HG02970 (cell line): ENCODE data around the gene ACOT12.
A peak's percentile ranks its signal among the peaks of the same experiment; 100 is the strongest.
"Not testable (repeated sequence)": the region's sequence is repeated elsewhere in the genome, so short reads cannot be mapped to it uniquely, and the experiment has no call there.

Experiments
- ATAC-seq: cut with Tn5 transposase; IDR thresholded peaks from one replicate; pipeline ENCODE4 v1.9.1; 2021; ENCODE audit warnings: mild to moderate bottlenecking, moderate library complexity, moderate number of reproducible peaks; ENCODE audit not compliant: unreplicated experiment, low FRiP score

ACOT12 gene

DNA sequence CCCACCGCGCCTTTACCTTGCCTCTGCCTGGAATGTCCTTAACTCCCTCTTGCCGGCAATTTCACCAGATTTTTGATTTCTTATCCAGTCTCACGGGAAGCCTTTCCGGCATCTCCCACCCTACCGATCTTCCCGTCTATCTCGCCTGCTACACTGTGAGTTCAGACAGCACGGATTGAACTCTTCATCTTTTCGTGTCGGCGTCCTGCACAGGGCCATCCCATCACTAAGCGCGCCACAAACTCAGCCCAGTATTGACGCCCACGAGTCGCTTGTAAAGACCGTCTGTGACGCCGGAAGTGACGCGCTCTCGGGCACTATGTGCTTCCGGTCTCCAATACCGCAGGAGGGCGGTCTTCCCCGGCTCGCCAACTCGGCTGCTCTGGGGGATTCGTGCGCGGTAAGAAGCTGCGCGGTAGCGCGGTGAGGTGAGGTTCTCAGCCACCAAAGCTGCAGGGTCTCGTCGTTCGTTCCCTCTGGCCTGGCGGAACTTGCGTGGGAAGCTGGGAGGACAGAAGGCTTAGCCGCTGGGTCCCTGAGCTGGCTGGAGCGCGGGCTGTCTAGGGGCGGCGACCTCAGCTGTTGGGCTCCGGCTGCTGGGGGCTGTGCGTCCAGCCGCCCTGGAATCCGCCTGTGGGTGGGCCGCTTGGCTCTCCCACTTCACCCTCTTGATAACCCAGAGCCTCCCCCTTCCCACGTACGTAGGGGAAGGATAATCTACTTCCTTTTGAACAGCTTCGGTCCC is 92.5 kb downstream of the ACOT12 start, which contains the start of gene ZCCHC9:
TSS of gene ZCCHC9 (plus strand) at position 317 of the 745 bp plus-strand sequence. CDS start 3,171 bp downstream, outside the sequence.
- ATAC-seq, result peak; percentile 97

DNA sequence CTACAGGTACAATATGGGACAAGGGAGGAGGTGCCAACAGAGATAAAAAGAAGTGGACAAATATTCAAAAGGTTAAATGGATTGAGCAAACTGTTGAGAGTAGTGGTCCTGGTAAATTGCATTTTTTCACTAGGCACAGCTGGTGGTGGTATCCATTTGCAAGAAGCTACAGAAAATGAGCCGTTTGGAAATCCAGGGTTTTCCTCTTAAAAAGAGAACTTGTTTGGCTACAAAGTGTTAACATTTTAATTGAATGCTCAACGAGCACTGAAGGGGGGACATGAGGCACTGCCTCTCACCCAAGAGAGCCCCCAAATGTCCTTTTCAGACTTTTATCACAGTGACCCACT is 93.0 kb downstream of the ACOT12 start:
- ATAC-seq, result peak; percentile 1

DNA sequence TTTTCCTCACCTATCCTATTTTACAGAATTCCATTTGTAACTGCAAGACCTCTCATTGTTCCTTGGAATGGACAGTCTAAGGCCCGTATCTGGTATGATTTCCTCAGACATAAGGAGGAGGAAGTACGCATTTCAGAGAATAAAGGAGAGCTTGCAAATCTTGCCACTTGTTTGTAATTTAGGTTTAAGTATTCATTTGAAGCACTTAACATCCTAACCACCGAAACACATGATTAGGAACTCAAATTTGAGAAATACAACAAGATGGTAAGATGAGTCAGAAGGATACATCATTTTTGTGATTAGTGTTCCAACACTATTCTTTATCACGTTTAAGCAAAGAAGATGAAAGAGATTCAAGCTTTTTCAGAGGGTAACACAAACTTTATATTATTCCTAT is 96.4 kb downstream of the ACOT12 start:
- no peak for ATAC-seq

DNA sequence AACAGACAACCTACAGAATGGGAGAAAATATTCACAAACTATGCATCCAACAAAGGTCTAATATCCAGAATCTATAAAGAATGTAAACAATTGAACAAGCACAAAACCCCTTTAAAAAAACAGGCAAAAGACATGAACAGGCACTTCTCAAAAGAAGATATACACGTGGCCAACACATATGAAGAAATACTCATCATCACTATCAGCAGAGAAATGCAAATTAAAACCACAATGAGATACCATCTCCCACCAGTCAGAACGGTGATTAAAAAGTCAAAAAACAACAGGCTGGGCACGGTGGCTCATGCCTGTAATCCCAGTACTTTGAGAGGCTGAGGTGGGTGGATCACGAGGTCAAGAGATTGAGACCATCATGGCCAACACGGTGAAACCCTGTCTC is 99.9 kb downstream of the ACOT12 start:
- not testable (repeated sequence) for ATAC-seq

DNA sequence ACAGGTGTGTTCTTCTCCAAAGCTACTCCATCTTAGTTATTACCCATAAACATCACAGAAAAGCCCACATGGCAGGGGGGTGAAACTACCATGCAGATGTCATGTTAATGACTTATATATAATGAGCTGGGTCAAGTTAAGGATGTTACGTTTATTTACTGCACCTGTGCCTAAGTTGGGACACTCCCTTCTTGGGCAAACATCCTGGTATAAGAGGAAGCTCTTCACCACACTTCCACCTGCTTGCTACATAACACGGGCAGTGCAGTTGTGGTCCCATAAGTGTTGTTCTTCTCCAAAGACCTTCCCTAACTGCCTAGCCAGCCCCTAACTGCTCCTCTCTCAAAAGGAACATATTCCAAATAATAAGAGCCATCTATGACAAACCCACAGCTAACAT is 101.8 kb downstream of the ACOT12 start:
- no peak for ATAC-seq

DNA sequence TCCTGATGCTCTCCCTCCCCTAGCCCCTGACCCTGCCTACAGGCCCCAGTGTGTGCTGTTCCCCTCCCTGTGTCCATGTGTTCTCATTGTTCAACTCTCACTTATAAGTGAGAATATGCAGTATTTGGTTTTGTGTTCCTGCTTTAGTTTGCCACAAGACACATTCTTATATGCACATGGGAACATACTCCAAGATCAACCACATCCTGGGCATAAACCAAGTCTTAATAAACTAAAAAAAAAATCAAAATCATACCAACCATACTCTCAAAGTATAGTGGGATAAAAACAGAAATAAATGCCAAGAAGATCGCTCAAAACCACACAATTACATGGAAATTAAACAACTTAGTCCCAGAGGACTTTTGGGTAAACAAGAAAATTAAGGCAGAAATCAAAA is 103.8 kb downstream of the ACOT12 start:
- ATAC-seq, result no peak

DNA sequence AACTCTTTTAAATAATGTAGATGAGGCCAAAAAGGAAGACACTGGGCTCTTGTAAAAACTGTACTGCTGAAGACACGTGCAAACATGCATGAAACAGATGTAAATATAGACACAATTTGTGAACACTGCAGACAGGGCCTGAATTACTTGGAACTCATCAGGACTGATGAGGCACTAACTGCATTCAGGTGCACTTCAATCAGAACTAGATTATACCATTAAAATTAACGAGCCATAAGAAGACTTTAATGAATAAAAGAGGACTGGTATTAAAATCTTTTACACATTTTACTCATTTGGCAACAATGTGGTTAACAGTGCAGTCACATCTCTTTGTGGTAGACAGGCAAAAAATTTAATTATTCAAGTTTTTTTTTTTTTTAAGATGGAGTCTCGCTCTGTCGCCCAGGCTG is 105.9 kb downstream of the ACOT12 start:
- ATAC-seq, result no peak

DNA sequence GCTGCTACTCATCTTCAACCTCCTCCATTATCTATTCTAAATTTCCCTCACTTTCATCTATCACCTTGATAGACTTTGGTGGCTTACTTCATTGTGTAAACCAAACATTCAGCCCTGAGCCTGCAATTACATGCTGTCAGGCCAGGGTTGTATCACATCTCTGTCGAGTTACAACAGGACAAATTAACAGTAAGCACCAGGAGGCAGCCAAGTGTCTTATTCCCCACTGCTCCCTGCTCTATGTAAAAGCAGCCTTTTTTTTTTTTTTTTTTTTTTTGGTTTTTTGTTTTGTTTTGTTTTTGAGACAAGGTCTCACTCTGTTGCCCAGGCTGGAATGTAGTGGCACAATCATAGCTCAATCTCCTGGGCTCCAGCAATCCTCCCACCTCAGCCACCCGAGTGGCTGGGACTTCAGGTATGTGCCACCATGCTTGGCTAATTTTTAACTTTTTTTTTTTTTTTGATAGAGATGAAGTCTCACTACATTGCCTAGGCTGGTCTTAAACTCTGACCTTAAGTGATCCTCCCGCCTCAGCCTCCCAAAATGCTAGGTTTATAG is 107.8 kb downstream of the ACOT12 start:
- no peak for ATAC-seq

DNA sequence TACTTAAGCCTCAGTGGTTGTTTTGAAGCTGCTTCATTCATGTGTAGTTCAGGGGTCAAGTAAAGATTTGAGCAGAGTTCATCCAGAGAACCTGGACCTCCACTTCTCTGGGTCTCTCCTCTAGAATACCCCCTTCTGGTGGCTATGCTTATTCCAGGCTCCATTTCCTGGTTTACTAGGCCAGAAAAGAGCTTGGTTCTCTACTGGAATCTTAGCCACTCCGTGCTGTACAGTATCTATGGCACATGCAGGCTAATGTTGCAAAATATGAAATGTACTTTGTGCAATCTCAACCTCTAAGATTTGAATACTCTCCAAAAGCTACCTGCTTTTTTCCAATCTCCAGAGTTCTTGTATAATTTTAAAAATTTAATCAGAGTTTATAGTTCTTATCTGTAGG is 110.0 kb downstream of the ACOT12 start:
- ATAC-seq, result no peak
